ENCODE measurements around the gene LBHD2. TPM values are rescaled to one million over a fixed set of nuclear protein-coding genes. Genes with fewer than 3 reads are reported as not detected.

The LBHD2 gene
- total and polyA plus RNA-seq, 2 of the 13 experiments (the other 11 are each of a cell fraction or from before 2014, with no cell fraction given) = 0.67 to 1.00 TPM

DNA sequence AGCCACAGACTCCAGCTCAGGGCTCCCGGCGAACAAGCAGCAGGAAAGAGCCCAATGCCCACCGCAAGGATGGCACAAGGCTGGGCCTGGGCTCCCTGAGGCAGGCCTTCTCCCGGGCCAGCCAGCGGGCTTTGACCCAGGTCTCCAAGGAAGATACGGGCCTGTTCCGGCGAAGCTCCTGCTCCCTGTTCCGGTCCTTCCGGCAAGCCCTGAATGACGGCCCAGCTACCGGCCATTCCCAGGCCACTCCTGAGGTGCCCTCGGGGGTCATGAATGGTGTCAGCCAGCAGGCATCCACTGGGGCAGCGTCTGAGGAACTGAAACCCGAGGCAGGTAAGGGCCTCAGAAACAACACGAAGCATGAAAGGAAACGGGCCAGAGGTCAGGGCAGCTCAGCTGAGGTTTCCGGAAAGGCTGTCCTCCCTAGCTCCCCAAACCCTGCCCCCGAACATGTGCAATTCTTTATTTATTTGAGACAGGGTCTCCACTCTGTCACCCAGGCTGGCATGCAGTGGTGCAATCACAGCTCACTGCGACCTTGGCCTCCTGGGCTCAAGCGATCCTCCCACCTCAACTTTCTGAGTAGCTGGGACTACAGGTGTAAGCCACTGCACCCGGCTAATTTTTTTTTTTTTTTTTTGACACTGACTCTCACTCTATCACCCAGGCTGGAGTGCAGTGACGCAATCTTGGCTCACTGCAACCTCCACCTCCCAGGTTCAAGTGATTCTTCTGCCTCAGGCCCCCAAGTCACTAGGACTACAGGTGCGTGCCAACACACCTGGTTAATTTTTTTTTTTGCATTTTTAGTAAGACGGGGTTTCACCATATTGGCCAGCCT lies 16.5 kb downstream of the LBHD2 start (continued):
- TF ChIP-seq POLR2AphosphoS5 (IDR thresholded peaks at IDR 0.05; ENCODE audit: low read depth, low read length) = peak; percentile 80
- TF ChIP-seq, protein P1, sequence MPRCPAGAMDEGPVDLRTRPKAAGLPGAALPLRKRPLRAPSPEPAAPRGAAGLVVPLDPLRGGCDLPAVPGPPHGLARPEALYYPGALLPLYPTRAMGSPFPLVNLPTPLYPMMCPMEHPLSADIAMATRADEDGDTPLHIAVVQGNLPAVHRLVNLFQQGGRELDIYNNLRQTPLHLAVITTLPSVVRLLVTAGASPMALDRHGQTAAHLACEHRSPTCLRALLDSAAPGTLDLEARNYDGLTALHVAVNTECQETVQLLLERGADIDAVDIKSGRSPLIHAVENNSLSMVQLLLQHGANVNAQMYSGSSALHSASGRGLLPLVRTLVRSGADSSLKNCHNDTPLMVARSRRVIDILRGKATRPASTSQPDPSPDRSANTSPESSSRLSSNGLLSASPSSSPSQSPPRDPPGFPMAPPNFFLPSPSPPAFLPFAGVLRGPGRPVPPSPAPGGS (CRISPR knock-in tag; IDR thresholded peaks at IDR 0.05) = peak; percentile 79
- TF ChIP-seq POLR2G (IDR thresholded peaks at IDR 0.05; ENCODE audit: low read depth, low read length) = peak; percentile 66
- no peak; the same call in none of the 2 replicates for TF ChIP-seq ATF7-NPFF (CRISPR knock-in tag; IDR thresholded peaks at IDR 0.05; ENCODE audit: low read depth)
- no peak for TF ChIP-seq NCOA5 (CRISPR knock-in tag; IDR thresholded peaks at IDR 0.05)
- TF ChIP-seq, protein P2, sequence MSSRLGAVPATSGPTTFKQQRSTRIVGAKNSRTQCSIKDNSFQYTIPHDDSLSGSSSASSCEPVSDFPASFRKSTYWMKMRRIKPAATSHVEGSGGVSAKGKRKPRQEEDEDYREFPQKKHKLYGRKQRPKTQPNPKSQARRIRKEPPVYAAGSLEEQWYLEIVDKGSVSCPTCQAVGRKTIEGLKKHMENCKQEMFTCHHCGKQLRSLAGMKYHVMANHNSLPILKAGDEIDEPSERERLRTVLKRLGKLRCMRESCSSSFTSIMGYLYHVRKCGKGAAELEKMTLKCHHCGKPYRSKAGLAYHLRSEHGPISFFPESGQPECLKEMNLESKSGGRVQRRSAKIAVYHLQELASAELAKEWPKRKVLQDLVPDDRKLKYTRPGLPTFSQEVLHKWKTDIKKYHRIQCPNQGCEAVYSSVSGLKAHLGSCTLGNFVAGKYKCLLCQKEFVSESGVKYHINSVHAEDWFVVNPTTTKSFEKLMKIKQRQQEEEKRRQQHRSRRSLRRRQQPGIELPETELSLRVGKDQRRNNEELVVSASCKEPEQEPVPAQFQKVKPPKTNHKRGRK (CRISPR knock-in tag; IDR thresholded peaks at IDR 0.05) = no peak
- TF ChIP-seq HIVEP1 (CRISPR knock-in tag; IDR thresholded peaks at IDR 0.05) = peak; percentile 97
- TF ChIP-seq WIZ (CRISPR knock-in tag; IDR thresholded peaks at IDR 0.05) = no peak
- TF ChIP-seq XRCC5 (optimal IDR thresholded peaks at IDR 0.05; ENCODE audit: low read length) = no peak
- TF ChIP-seq DDIT3 (CRISPR knock-in tag; IDR thresholded peaks at IDR 0.05) = no peak
- TF ChIP-seq HCFC1 (IDR thresholded peaks at IDR 0.05; ENCODE audit: low read depth, low read length) = no peak
- peak; percentile 69; the same call in 1 of the 2 replicates for TF ChIP-seq ATF7 (IDR thresholded peaks at IDR 0.05)
- peak; percentile 81 for TF ChIP-seq ATF7 (CRISPR knock-in tag; IDR thresholded peaks at IDR 0.05)
- no peak for TF ChIP-seq ZFP41 (CRISPR knock-in tag; IDR thresholded peaks at IDR 0.05; ENCODE audit: borderline replicate concordance)
- TF ChIP-seq SAP130 (CRISPR knock-in tag; IDR thresholded peaks at IDR 0.05; ENCODE audit: low read depth) = peak; percentile 98
- peak; percentile 100 for TF ChIP-seq ZBTB7A (CRISPR knock-in tag; IDR thresholded peaks at IDR 0.05)
- peak; percentile 85; the same call in 1 of the 2 replicates for TF ChIP-seq ZNF605 (CRISPR knock-in tag; IDR thresholded peaks at IDR 0.05)
- TF ChIP-seq ZNF101 (CRISPR knock-in tag; IDR thresholded peaks at IDR 0.05; ENCODE audit: borderline replicate concordance, low read depth) = no peak
- no peak for TF ChIP-seq GRHL1 (CRISPR knock-in tag; conservative IDR thresholded peaks at IDR 0.05)
- TF ChIP-seq TRIM24 (CRISPR knock-in tag; IDR thresholded peaks at IDR 0.05) = 0 out of 2 replicates have a peak, but pooled peaks have one; percentile 14
- peak; percentile 74 for TF ChIP-seq RBFOX2 (IDR thresholded peaks at IDR 0.05; ENCODE audit: low read depth, low read length)
- peak; percentile 47; the same call in 1 of the 2 replicates for TF ChIP-seq YEATS2 (CRISPR knock-in tag; IDR thresholded peaks at IDR 0.05; ENCODE audit: borderline replicate concordance)
- TF ChIP-seq ZFP1 (CRISPR knock-in tag; IDR thresholded peaks at IDR 0.05) = peak; percentile 41; the same call in 1 of the 2 replicates
- TF ChIP-seq ETV5 (CRISPR knock-in tag; IDR thresholded peaks at IDR 0.05; ENCODE audit: borderline replicate concordance) = peak; percentile 96
- no peak for TF ChIP-seq ZBTB34 (CRISPR knock-in tag; IDR thresholded peaks at IDR 0.05)
